ENCODE results near the gene SECISBP2L. TPM values are rescaled to one million over a fixed set of nuclear protein-coding genes. Genes with fewer than 3 reads are reported as not detected.

Gene SECISBP2L
- total RNA-seq, 2 donors from 2014 or later = 23.9 to 32.0 TPM

DNA sequence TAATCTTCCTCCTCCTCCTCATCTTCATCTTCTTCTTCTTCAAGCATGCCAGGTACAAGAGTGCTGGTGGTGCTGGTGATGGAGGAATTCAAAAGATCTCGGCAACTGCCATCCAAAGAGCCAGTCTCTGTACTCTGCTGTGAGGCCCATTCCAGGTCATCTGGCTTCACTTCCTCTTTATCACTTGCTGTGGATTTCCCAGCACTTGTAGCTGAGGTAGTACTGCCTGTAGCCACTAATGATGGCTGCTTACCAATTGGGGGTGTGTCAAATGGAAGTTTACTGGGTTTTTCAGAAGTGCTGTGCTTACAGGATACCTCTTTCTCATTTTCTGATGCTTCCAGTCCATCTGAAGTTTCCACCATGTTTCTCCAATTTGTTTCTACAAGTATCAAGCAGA is 53.7 kb downstream of the SECISBP2L start:
- intact Hi-C loops (cut with DNase I) = loop anchor here (10.0 kb wide), 1 partner anchor 62 kb away; no protein-coding TSS in a partner anchor
- Histone ChIP-seq H3K27me3 (no peaks in the 10 kb centered on the region), H3K36me3 (replicated peaks in 1 of 2; ENCODE audit: insufficient read depth in 1 of 2, low read depth in 2 of 2) (peaks cover 0 to 14% of the 10 kb centered on the region in 2 donors), H3K4me1 (no peaks in the 10 kb centered on the region), H3K4me3 (no peak overlapping the region), H3K27ac (no peak overlapping the region), H3K9me3 (no peaks in the 10 kb centered on the region)
- ATAC-seq (no peak), DNase-seq (no peak)
- TF ChIP-seq POLR2A (IDR thresholded peaks at IDR 0.05) = no peak
- no peak for TF ChIP-seq CTCF (IDR thresholded peaks at IDR 0.05)
- 81 to 88% methylated on average over 1 of the region's 1 CpG for WGBS, 2 donors

DNA sequence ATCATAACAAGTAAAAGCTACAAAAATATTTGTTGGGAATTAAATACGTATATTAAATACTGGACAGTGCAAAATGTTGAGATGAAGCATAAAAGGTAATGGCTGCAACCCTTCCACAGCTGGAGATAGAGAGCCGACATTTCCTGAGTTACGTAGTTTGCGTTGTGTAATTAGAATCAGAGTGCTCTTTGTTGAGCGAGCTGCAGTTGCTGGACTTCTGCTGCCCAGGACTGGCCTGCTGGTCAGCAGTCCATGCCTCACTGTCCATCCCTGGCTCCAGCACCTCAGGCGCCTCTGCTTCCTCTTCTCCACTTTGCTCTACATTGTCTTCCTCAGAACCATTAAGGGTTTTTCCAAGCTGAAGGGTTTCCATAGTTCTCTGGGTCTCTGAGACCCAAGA is 54.1 kb downstream of the SECISBP2L start:
- Histone ChIP-seq H3K36me3 (replicated peaks in 1 of 2; ENCODE audit: insufficient read depth in 1 of 2, low read depth in 2 of 2) (peaks cover 0 to 14% of the 10 kb centered on the region in 2 donors), H3K27me3 (no peaks in the 10 kb centered on the region), H3K4me1 (no peaks in the 10 kb centered on the region), H3K4me3 (no peak overlapping the region), H3K27ac (no peak overlapping the region), H3K9me3 (no peaks in the 10 kb centered on the region)
- DNase-seq = no peak
- TF ChIP-seq CTCF (IDR thresholded peaks at IDR 0.05) (no peak), POLR2A (IDR thresholded peaks at IDR 0.05) (no peak)
- no peak for ATAC-seq
- WGBS, 2 donors = 94 to 95% methylated on average over 6 of the region's 6 CpGs
- intact Hi-C loops (cut with DNase I) = loop anchor here (10.0 kb wide), 1 partner anchor 63 kb away; no protein-coding TSS in a partner anchor

DNA sequence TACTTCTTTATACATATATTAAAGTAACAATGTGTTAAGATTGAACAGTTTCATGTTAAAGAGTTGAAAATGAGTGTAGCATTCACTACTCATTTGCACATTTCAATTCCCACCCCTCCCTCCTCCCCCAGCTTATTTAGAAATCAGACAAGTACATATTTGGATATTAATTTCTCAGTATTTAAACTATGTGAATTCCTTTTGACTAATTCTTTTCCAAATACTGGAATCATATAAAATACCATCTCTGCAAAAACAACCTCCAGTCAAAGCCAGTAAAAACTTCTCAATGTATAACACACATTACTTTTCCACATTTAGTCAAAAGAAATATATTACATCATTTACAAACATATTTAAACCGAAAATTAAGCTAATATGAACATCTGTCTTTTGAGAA is 57.1 kb downstream of the SECISBP2L start:
- intact Hi-C loops (cut with DNase I) = no loop called here
- ATAC-seq (no peak), DNase-seq (no peak)
- Histone ChIP-seq H3K4me1 (no peaks in the 10 kb centered on the region), H3K36me3 (replicated peaks in 1 of 2; ENCODE audit: insufficient read depth in 1 of 2, low read depth in 2 of 2) (peaks cover 0 to 14% of the 10 kb centered on the region in 2 donors), H3K4me3 (no peak overlapping the region), H3K27me3 (no peaks in the 10 kb centered on the region), H3K9me3 (no peaks in the 10 kb centered on the region), H3K27ac (no peak overlapping the region)
- 58 to 86% methylated on average over 1 of the region's 1 CpG for WGBS, 2 donors
- TF ChIP-seq POLR2A (IDR thresholded peaks at IDR 0.05) = no peak
- TF ChIP-seq CTCF (IDR thresholded peaks at IDR 0.05) = no peak

- no peak for TF ChIP-seq POLR2A (IDR thresholded peaks at IDR 0.05)
- TF ChIP-seq CTCF (IDR thresholded peaks at IDR 0.05) = no peak
- Histone ChIP-seq H3K36me3 (replicated peaks in 1 of 2; ENCODE audit: insufficient read depth in 1 of 2, low read depth in 2 of 2) (peaks cover 0 to 9% of the 10 kb centered on the region in 2 donors), H3K27ac (no peak overlapping the region), H3K9me3 (no peaks in the 10 kb centered on the region), H3K4me1 (no peaks in the 10 kb centered on the region), H3K4me3 (no peak overlapping the region), H3K27me3 (no peaks in the 10 kb centered on the region)
- intact Hi-C loops (cut with DNase I) = no loop called here
- ATAC-seq = no peak
- DNase-seq = no peak
These were observed 59.1 kb downstream of the SECISBP2L start for GRCh38 chr15:48987142-48987541.

DNA sequence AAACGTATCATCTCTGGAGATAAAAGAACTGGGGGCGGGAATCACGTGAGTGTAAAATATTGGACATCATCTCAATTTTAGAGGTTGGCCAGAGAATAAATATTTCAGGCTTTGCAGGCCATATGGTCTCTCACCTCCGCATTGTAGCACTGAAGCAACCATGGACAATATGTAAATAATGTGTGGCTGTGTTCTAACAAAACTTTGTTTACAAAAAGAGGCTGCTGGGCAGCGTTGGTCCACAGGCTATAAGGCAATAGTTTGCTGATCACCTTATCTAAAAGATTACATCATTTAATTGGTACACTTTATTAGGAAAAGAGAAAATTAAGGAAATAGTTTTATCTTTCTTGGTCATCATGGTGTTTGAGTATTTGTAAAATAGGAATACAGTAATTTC is 60.0 kb downstream of the SECISBP2L start:
- WGBS, 2 donors = 63 to 77% methylated on average over 5 of the region's 5 CpGs
- Histone ChIP-seq H3K9me3 (no peaks in the 10 kb centered on the region), H3K27ac (no peak overlapping the region), H3K27me3 (no peaks in the 10 kb centered on the region), H3K36me3 (replicated peaks in 1 of 2; ENCODE audit: insufficient read depth in 1 of 2, low read depth in 2 of 2) (peaks cover 0 to 4% of the 10 kb centered on the region in 2 donors), H3K4me1 (no peaks in the 10 kb centered on the region), H3K4me3 (no peak overlapping the region)
- TF ChIP-seq POLR2A (IDR thresholded peaks at IDR 0.05) (no peak), CTCF (IDR thresholded peaks at IDR 0.05) (no peak)
- DNase-seq = no peak
- intact Hi-C loops (cut with DNase I) = no loop called here
- ATAC-seq = no peak
